CD4-positive, alpha-beta T cell treated with Interleukin-6 at 100 ng/mL for 8 hours (primary cell): ENCODE data around the gene CCT3.
"Not testable (repeated sequence)": the region's sequence is repeated elsewhere in the genome, so short reads cannot be mapped to it uniquely, and the experiment has no call there.

Source experiments
- DNase-seq: peaks from one replicate; pipeline ENCODE4 v3.0.0-alpha.2; 2020; ENCODE audit warnings: mixed read lengths, low spot score

Gene CCT3

GRCh38 chr1:156336242-156336641 lies 1.9 kb downstream of the CCT3 start:
- DNase-seq: no peak

- not testable (repeated sequence) for DNase-seq
These were observed 14.9 kb downstream of the CCT3 start for GRCh38 chr1:156323179-156323578.

- DNase-seq: no peak
These were observed 17.5 kb downstream of the CCT3 start for GRCh38 chr1:156320560-156320959.

GRCh38 chr1:156319664-156320063 lies 18.4 kb downstream of the CCT3 start:
- DNase-seq: no peak

DNA sequence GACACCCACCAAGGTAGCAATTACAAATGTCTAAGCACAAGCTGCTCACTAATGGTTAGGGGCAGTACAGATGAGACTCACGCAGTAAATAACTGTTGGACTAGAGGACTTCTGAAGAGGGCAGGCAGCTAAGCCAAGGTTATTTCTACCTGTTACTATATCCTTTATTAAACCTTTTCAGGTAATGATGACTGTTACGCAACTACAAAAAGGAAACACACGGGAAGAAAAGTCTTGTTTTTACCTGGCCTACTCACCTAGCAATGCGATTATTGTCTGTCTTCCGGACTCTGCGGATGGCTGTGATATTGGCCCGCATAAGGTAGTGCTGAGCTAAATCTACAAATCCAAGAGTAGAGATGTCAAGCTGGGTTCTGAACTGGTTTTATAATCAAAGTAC lies 21.2 kb downstream of the CCT3 start:
- no peak for DNase-seq

DNA sequence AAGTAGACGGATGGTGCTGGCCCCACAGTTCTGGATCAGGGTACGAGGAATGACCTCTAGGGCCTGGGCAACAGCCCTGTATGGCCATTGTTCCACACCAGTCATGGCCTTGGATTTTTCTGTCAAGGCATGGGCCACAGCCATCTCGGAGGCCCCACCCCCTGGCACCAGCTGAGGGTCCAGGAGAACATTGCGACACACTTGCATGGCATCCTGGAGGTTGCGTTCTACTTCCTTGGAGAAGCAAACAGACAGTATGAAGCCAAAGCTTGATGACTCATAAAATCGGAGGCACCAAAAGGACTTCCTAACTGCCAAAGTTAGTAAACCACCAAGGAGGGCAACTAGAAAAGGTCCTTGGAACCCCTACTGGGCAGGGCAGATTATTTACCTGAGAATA lies 27.1 kb downstream of the CCT3 start:
- no peak for DNase-seq

DNA sequence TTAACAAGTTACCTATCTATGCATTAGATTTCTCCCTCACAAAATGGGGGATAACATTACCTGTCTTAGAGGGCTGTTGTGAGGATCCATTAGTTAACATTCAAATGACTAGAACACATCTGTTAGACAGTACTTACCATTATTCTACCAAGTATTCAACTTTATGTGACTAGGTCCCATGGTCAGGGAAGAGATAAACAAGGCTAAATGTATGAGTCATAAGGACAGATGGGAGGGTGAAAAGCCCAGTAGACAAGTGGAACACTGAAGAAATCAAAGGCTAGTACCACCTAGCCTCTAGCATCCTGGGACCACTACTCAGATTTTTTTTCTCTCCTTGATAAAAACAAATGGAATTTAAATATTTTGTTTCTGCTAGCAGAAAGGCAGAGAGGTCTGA lies 30.0 kb downstream of the CCT3 start:
- no peak for DNase-seq

DNA sequence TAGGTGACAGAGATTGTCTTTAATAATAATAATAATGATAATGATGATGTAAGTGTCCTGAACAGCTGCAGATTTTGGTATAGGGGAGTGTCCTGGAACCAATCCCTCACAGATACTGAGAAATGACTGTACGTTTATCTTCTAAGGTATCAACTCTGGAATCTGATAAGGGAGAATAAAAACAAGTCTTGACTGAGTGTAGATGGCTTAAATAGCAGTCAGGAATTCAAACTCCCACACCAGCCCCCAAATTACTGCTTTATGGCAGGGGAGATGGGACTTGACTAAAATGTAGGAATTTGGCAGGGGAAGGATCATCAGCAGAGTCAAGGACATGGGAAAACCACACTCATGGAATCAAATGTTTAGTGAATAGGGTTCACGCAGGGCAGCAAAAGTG lies 32.9 kb downstream of the CCT3 start:
- no peak for DNase-seq

DNA sequence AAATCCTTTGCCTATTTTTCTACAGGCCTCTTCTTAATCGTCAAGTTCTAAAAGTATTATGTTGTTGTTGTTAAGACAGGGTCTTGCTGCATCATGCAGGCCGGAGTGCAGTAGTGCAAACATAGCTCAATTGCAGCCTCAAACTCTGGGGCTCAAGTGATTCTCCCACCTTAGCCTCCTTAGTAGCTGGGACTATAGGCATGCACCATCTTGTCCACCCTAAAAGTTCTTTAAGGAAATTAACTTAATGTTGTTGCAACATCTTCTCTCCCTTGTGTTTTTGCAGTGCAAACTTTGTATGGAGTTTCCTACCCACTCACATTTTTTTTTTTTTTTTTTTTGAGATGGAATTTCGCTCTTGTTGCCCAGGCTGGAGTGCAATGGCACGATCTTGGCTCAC lies 34.9 kb downstream of the CCT3 start:
- no peak for DNase-seq

DNA sequence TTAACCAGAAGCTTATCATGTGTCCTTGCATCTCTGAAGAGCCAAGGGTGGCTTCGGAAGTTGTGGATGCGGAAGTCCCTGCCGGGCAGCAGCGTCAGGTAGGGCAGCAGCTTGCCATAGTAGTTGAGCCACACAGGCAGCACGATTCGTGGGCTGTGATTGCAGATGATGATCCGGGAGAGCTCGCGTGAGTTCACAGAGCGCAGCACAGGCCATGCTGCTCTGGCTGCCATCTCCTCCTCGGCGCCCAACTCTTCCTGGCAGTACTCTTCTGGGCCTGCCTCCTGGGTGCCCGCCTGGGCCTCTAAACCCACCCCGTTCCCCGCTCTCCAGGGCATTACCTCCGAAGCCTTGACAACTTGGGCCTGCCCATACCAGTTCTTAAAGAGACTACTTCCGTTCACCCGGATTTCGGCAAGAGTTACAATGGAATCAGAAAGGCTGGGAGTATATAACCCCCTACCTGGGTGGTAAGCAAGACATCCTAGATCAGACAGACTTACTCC lies 39.2 kb downstream of the CCT3 start, which contains the start of gene VHLL:
VHLL (minus strand) TSS at position 456 of the 506 bp plus-strand sequence; CDS start at position 338, 118 bp downstream.
- DNase-seq: no peak

DNA sequence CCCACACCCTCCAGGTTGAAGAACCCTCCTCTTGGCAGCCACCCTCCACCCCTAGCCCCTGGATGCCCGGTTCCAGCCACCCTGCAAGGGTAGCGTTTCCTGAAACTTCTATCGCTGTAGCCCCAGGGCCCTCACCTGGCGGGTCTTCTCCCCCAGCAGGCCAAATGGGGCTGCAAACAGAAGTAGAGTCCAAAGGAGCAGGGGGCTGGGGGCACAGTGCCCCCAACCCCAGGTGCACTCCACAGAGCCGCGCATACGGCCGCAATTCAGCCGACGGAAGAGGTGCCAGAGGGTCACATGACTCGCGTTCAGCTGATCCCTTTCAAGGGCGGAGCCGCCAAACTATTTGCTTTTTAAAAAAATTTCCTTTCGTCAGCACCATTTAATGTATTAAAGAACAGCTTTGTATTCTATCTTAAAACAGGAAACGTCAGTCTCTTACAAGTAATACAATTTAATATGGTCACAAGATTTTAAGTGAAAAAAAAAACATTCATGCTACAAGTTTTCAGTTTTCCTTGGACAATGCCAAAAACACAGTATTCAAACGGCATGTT lies 42.6 kb downstream of the CCT3 start, which contains the start of gene GLMP:
GLMP (minus strand) TSS at position 289 of the 557 bp plus-strand sequence; CDS start at position 255, 34 bp downstream.
- peak; percentile 59 for DNase-seq

- DNase-seq: no peak
These were observed 44.2 kb downstream of the CCT3 start for GRCh38 chr1:156293895-156294294.

DNA sequence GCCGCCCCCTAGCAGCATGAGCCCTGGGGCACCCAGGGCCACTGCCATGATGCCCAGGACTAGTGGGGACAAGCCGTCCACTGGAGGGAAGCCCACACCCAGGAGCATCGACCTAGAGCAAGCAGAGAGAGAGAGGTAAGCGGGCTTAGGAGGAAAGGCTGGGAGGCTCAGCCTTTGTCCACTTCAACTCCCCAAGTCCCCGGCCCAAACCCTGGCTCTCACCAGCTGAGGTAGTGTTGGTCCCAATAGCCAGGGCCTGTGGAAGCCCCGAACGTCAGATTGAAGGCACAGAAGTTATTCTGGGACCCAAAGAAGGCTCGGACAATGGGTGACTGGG lies 45.0 kb downstream of the CCT3 start:
- DNase-seq: no peak

DNA sequence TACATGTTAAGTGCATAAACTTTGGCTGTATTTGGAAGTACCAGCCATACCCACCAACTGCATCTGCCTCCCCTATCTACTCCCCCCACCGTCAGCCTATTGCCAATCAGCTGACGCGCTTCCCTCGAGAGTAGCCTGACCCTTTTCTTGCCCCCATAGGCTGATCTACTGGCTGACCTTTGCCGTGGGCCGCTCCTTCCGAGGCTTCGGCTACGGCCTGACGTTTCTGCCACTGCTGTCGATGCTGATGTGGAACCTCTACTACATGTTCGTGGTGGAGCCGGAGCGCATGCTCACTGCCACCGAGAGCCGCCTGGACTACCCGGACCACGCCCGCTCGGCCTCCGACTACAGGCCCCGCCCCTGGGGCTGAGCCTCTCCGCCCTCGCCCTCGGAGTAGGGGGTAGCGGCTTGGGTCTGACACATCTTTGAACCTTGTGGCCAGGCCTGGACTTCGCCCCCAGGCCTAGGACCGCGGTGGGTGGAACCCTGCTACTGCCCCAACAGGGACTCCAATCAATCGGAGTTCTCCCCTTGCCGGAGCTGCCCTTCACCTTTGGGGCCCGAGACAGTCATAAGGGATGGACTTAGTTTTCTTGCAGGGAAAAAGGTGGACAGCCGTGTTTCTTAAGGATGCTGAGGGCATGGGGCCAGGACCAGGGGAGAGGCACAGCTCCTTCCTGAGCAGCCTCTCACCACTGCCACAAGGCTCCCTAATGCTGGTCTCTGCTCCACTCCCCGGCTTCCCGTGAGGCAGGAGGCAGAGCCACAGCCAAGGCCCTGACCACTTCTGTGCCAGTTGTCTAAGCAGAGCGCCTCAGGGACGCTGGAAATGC lies 46.6 kb downstream of the CCT3 start:
- no peak for DNase-seq

DNA sequence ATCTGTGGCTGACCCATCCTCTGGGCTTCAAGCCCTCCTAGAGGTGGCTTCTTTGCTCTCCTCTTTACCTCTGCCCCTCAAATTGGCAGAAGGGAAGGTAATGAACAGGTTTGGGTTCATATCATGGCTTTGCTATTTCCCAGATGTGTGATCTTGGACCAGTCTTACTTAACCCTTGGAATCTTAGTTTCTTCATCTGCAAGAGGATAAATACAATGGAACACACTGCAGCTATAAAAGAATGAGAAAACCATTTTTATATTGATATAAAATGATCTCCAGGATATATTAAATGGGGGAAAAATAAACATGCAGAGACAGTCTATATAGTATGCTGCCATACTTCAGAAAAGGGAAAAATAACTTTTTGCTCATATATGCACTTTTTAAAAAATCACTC lies 48.2 kb downstream of the CCT3 start:
- no peak for DNase-seq

DNA sequence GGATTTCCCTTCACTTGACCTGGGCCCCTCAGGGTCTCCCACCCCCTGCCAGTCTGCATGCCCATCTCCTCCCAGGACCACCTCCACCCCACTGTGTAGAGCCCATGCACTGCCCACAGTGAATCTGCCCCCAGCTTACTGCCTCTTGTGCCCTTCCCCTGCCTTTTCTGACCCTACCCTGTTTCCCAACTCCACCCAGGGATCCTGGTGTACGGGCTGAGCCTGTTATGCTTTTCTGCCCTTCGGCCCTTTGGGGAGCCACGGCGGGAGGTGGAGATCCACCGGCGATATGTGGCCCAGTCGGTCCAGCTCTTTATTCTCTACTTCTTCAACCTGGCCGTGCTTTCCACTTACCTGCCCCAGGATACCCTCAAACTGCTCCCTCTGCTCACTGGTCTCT lies 52.0 kb downstream of the CCT3 start:
- DNase-seq: no peak

GRCh38 chr1:156285437-156285836 lies 52.7 kb downstream of the CCT3 start:
- no peak for DNase-seq

- no peak for DNase-seq
These were observed 53.3 kb downstream of the CCT3 start for GRCh38 chr1:156284757-156285156.

DNA sequence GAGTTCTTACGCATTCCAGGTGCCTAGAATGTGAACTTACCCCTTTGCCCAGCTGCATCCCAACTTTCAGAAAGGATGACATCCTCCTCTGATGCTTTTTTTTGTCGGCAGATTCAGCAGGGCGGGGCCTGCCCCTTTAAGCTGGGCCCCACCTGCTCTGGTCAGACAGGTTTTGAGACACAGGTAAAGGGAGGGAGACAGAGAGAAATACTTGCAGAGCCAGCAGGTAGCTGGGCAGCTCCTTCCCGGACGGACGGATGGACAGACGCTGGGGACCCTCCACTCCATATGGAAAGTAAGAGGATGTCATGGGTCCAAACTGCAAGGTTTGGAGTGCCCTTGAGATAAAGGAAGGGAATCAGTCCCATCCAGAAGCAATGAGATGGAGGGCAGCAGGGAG lies 54.0 kb downstream of the CCT3 start, which contains the start of gene TMEM79:
TMEM79 (plus strand) TSS at position 214 of the 400 bp plus-strand sequence. CDS start 902 bp downstream, outside the sequence.
- DNase-seq: no peak

DNA sequence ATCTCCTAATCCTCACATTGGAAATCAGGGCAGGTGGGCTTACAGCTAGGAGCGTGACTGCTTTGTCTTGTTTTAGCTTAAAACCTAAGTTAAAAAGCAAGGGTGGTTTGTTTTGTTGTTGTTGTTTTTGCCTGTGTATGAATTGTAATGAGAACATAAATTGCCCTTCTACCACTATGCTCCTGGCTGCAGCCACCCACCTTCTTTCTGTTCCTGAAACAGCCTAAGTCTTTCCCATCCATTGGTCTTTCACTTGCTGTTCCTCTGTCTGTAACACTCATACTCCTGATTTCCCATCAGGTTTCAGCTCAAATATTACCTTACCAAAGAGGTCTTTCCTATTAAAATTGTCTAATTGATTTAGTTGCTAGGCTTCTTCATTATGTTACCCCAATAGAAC lies 54.6 kb downstream of the CCT3 start:
- DNase-seq: no peak

DNA sequence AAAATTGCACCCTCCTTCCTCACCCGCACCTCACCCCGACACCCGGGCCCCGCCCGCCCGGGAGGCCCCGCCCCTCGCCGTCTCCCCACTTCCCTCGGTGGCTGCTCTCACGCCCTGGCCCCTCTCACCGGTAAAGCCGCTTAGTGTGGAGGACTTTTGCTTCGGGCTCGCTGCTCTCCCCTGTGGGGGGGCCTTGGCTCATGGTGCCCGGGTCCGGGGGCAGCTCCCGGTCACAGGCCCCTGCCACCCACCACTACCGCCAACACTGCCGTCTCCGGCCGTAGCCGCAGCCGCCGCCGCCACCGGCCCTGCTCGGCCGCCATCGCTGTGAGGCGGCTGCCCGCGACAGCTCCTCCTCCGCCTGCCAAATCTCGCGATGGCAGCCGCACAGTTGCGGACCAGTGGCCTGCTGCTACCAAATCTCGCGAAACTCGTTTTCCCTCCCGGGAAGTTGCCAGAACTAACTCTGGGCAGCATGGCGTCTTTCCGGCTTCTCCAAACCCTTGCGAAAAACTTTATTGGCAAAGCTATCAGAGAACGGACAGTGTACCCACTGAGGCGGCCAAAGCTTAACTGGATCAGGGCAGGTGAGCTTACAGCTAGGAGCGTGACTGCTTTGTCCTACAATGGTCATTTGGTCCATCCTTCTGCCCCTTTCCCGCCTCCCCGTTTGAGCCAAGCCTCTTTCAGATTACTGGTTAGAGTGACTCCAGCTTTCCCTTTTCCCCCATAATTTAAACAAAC lies 55.4 kb downstream of the CCT3 start, which contains the start of gene SMG5:
SMG5 (minus strand) TSS at position 347 of the 744 bp plus-strand sequence; CDS start at position 202, 145 bp downstream.
- peak; percentile 97 for DNase-seq

GRCh38 chr1:156281693-156282478 lies 56.2 kb downstream of the CCT3 start:
- no peak for DNase-seq
